Stromal cell of bone marrow (primary cell): Measurements from ENCODE around the gene TMOD1.
"Not testable (repeated sequence)": the region's sequence is repeated elsewhere in the genome, so short reads cannot be mapped to it uniquely, and the experiment has no call there.

ENCODE experiments used
- DNase-seq: peaks from one replicate; pipeline ENCODE4 v3.0.0-alpha.2; 2012; ENCODE audit warnings: low read depth

The TMOD1 gene

DNA sequence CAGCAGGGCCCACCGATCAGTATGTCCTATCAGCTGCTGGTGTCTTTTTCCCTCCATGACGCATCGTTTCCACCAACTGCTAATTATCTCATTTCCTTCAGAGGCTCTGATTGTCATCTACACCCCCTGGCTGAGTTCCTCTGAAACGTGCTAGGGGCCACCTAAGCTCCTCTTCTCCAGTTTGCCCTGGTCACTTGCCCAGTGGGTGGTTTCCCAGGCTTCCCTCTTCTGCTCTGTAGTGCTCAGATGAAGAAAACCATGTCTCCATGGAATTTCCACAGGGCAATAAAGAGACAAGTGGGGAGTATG, 66.4 kb downstream of the TMOD1 start:
- DNase-seq: no peak

DNA sequence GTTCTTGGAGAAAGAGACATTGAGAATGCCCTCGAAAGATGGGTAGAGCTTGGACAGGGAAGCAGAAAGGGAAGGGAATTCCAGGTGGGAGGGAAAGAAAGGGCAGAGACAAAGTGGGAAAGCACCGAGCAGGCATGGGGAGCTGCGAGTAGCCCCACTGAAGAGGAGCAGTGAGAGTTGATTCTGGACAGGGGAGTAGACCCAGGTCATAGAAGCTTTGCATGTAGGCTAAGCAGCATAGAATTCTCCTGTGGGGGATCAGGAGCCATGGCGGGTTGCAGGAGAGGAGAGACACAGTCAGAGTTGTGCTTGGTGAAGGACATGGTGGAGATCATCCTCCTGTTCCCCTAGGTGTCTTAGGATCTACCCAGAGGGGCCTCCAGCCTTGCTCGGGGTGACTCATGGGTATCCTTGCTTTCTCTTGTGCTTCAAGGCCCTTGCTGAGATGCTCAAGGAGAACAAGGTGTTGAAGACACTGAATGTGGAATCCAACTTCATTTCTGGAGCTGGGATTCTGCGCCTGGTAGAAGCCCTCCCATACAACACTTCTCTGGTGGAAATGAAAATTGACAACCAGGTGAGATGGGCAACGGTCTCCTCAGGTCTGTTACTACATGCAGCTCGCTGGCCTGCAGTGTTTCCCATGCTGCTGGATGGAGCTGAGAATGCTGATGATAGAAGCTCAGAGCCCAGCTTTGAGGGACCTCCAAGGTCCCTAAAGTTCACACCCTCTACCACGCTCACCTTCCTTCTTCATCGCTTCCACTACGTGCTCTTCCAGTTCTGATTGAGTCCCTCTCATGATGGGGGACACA, 67.2 kb downstream of the TMOD1 start:
- DNase-seq: no peak

DNA sequence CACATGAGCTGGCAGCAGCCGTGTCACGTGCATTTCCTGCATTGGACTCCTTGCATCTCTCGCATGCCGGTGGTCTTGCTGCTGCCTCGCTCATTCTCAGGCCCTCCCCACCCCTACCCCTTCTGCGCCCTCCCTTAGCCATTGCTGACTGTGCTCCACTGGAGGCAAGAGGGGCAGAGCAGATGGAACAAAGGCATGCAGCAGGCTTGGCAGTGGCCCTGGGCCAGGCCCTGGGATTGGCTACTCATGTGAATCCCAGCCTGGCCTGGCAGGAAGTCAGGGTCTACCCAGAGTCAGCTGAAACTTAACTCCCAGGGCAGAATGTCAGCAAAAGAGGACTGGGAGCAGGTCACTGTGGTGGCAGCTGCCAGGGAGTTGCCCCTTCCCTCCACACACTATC, 69.4 kb downstream of the TMOD1 start:
- DNase-seq: no peak

DNA sequence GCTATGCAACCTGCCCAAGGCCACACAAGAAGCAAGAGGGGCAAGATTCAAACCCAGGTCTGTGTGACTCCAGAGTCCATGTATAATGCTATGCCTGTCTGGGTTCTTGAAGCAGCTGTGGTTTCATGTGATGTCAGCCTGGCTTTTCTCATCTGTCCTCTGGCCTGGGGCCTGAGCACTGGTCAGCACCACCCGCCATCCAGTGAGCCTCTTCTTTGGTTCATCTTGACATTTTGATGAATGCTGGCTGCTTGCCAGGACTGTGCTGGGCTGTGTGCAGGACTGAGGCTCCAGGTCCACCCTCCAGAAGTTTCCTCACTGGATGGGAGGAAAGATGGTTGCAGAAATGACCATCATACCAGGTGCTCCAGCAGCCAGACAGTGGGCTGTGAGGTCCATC, 70.2 kb downstream of the TMOD1 start:
- DNase-seq: no peak

DNA sequence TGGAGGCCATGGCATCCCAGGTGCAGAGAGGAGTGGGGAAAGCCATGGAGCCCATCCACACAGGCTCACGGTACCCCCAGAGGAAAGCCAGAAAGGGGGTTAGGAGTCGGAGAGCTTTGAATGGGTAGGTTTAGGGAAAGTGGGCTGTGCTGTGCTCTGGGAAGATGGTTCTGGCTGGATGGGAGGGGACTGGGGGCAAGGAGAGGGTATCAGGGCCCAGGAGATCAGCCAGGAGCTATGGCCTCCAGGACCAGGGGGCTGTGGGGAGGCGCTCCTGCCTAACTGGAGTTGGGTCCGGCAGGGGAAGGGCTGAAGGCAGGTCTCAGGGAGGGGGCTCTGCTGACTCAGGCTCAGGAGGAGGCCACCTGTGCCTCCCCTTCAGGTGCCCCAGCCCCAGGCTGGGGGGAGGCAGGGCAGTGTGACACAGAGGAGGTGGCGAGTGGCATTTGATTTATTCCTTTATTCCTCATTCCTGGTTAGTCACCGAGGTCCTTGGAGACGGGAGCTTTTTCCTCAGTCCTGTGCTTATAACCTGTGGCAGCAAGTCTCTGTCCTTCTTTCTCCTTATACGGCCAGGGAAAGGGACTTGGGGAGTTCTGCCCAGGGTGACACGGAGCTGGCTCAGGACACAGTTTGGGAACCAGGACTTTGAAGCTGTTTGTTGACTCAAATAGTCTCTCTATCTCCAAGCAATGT, 70.9 kb downstream of the TMOD1 start:
- DNase-seq: no peak

DNA sequence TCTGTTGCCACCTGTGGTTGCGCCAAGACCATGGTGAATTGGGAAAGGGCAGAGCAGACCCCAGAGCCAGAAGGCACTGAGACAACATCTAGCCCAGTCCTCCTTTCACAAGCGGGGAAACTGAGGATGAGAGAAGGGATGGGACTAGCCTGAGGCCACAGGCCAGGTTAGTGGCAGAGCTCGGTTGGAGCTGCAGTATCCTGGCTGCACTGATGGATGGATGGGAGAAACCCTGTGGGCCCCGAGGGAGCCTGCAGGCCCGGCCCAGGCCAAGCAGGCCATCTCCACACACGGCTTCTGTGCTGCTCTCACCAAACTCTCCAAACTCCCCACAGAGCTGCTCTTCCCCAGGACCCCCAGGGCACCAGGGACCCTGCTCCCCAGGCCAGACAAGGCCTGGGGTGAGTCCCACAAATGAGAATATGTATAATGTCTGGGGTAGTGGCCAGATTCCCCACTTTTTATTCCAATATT, 71.5 kb downstream of the TMOD1 start:
- DNase-seq: no peak

DNA sequence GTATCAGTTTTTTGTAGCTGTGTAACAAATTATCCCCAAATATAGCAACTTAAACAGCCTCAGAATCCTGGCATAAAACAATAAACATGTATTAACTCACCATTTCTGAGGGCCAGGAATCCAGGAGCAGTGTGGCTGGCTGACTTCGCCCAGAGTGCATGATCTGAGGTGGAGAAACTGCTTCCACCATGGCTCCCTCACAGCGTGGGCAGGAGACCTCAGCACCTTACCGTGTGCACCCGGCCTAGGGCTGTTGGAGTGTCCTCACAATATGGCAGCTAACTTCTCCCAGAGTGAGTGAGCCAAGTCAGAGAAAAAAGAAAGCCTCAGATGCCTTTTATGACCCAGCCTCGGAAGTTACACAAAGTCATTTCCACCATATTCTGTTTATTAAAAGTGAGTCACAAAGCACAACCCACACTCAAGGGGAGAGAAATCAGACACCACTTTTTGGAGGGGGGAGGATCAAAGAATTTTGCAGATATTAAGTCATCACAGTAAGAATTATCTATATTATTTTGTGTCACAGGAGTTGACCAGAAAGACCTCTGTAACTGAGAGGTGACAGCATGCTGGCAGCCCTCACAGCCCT, 72.1 kb downstream of the TMOD1 start:
- DNase-seq: no peak

DNA sequence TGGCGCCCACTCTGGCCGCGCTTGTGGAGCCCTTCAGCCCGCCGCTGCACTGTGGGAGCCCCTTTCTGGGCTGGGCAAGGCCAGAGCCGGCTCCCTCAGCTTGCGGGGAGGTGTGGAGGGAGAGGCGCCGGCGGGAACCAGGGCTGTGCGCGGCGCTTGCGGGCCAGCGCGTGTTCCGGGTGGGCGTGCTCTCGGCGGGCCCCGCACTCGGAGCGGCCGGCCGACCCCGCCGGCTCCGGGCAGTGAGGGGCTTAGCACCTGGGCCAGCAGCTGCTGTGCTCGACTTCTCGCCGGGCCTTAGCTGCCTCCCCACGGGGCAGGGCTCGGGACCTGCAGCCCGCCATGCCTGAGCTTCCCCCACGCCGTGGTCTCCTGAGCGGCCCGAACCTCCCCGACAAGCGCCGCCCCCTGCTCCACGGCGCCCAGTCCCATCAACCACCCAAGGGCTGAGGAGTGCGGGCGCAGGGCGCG, 72.7 kb downstream of the TMOD1 start:
- DNase-seq: not testable (repeated sequence)

DNA sequence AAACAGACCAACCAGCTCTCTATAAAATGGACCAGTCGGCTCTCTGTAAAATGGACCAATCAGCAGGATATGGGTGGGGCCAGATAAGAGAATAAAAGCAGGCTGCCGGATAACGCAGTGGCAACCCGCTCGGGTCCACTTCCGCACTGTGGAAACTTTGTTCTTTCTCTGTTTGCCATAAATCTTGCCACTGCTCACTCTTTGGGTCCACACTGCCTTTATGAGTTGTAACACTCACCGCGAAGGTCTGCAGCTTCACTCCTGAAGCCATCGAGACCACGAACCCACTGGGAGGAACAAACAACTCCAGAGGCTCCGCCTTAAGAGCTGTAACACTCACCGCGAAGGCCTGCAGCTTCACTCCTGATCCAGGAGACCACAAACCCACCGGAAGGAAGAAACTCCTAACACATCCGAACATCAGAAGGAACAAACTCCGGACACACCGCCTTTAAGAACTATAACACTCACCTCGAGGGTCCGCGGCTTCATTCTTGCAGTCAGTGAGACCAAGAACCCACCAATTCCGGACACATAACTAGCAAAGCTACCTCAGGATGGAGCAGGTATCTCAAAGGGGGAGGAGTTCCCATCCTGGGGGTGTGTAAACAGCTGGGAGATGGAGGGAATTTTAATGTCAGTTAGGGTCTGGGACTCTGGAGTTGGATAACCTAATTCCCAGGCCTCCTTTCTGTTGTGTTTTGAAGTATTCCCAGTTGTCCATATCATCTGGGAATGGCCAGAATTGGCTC, 73.6 kb downstream of the TMOD1 start:
- not testable (repeated sequence) for DNase-seq

DNA sequence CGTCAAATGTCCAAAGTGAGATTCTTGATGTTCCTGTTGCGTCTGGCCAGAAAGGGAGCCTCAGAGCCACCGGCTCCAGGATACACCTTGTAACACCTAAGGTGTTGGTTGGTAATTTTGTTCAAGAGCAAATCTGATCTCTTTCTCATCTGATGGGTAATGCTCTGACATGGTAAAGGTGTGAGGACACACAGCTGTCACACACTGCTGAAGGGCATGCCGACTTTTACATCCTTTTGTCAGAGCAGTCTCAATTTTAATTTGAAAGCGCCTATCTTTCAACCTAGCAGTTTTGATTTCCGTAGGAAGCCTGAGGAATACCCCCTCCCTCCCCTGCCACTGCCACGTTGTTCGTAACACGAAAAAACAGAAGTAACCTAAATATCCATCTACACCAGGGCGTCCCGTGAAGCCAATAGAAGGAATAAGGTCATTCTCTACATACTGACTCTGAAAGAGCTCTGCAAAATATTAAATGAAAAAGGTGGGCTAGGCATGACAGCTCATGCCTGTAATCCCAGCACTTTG, 74.3 kb downstream of the TMOD1 start:
- no peak for DNase-seq

DNA sequence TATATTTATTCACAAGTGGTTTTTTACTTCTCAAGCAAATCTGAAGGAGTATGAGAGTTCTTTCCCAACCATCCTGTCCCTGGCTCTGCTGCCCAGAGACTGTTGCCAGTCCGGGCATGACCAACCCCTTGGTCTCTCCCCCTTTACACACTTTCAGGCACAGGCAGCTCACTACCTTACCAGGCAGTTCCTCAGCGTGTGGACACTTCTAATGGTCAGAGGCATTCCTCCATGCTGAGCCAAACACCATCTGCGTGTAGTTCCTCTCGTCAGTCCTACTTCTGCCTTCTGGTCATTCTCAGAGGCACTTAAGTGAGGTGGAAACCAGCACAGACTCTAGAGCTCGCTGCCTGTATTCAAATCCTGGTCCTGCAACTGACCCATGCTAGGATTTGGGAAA, 75.6 kb downstream of the TMOD1 start:
- DNase-seq: no peak

DNA sequence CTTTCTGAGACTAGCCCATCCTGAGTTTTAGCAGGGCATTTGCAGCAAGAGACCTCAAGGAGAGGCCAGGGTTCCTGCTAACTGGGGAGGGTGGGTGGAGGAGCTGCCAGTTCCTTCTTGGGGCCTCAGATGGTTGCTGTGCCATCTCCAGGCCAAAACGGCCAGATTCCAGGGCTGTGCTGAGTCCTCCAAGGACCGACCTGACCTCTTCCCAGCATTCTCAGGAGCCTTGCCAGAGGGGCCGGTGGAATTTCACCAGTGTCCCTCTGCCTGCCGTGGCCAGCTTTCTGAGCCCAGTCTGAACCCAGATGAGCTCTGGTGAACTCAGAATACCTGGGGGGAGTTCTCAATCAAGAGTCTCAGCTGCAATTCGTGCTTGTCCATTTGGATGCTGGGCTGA, 77.4 kb downstream of the TMOD1 start:
- no peak for DNase-seq

DNA sequence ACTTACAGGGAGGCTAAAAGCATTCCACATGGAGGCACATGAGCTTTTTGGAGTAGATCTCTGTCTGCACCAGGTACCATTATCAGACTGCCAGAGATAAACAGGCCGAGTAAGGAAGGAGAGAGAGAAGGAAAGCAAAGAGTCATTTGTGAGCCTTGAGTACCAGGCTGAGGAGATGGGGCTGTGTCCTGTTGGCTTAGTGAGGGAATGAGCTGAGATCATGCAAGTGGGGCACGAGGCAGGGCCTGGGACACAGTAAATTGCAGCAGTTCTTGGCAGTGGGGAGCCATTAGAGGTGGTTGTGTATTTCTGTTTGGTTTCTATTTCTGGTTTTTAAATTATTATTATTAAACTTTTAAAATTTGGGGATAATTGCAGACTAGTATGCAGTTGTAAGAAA, 78.4 kb downstream of the TMOD1 start:
- no peak for DNase-seq

DNA sequence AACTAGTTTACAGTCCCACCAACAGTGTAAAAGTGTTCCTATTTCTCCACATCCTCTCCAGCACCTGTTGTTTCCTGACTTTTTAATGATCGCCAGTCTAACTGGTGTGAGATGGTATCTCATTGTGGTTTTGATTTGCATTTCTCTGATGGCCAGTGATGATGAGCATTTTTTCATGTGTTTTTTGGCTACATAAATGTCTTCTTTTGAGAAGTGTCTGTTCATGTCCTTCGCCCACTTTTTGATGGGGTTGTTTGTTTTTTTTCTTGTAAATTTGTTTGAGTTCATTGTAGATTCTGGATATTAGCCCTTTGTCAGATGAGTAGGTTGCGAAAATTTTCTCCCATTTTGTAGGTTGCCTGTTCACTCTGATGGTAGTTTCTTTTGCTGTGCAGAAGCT, 80.1 kb downstream of the TMOD1 start:
- DNase-seq: not testable (repeated sequence)

DNA sequence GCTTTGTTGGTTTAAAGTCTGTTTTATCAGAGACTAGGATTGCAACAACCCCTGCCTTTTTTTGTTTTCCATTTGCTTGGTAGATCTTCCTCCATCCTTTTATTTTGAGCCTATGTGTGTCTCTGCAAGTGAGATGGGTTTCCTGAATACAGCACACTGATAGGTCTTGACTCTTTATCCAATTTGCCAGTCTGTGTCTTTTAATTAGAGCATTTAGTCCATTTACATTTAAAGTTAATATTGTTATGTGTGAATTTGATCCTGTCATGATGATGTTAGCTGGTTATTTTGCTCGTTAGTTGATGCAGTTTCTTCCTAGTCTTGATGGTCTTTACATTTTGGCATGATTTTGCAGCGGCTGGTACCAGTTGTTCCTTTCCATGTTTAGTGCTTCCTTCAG, 83.3 kb downstream of the TMOD1 start:
- DNase-seq: not testable (repeated sequence)

DNA sequence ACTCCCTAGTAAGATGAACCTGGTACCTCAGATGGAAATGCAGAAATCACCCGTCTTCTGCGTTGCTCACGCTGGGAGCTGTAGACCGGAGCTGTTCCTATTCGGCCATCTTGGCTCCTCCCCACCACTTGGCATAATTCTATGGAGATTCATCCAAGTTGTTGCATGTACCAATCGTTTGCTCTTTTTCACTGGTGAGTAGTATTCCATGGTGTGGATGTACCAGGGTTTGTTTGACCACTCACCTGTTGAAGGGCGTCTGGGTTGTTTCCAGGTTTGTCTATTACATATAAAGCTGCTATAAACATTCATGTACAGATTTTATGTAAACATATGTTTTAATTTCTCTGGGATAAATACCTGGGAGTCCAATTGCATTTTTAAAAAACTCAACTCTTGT, 85.4 kb downstream of the TMOD1 start:
- not testable (repeated sequence) for DNase-seq

DNA sequence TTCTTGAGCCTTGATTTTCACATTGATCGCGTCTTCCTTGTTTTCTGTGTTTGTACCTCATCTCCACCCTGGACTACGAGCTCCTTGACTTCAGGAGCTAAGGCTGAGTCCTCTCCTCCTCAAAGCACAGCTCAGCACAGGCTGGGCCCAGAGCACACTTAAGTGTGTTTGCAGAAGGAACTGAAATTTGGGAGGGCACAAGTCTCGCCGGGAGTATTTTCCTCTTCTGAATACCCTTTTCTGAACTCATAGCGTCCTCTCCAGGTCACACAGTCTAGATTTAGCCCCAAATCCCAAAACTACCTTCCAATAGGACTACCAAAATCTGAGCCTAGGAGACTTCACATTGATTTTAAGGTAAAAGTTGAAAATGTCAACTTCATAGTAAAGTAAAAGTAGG, 90.1 kb downstream of the TMOD1 start:
- no peak for DNase-seq

DNA sequence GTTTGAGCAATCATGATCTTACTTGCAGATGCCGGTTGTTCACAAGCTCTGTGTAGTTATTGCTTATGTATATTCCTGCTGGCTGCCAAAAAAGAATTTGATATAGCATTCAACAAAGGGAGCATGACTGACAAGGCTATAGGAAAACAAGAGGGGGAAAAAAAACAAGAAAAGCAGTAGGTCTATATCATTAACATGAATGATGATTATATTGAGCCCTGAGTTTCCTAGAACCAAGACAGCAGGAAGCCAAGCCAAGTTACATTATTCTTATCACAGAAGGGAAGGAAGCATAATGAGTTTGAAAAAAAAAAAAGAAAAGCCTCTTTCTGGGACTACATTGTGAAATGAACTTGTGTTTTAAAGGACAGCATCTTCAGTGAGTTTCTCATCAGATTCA, 90.7 kb downstream of the TMOD1 start:
- DNase-seq: no peak

DNA sequence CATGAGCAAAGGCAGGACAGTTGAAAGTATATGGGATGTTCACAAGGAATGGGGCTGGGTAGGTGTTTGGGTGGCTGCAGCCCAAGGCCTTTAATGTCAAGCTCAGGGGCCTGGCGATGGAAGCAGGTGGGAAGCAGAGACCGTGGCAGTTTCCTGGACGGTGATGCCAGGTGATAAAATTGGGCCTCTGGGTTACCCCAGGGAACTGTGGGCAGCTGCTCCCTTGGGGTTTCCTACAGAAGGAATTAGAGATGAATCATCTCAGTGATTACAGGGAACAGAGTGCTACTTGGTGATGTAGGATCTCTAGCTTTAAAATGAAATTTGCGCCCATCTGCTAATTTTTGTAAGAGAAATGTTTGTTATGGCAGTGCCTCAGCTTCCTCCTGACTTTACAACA, 92.5 kb downstream of the TMOD1 start:
- no peak for DNase-seq

DNA sequence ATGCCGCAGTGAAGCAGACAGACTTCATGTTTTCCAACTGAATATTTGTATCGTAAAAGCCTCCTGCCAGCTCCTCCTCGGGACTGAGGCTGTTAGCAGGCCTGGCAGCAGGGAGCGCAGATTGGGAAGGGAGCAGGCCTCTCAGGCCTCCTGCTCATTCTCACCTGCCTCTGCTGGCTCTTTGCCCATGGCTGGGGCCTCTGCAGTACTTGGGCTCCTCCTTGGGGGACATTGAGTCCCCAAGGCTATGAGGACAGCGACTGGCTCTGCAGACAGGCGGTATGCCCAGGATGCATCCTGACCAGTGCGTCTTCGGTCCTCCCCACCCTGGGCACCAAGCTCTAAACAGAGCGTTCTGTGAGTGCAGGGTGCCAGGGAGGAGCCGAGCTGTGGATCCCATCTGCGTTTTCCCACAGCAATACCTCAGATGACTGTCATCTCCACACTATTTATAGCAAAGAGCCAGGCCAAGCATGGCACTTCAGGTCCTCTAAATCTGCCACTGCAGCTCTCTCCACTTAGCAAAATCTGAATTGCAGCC, 93.0 kb downstream of the TMOD1 start:
- no peak for DNase-seq

DNA sequence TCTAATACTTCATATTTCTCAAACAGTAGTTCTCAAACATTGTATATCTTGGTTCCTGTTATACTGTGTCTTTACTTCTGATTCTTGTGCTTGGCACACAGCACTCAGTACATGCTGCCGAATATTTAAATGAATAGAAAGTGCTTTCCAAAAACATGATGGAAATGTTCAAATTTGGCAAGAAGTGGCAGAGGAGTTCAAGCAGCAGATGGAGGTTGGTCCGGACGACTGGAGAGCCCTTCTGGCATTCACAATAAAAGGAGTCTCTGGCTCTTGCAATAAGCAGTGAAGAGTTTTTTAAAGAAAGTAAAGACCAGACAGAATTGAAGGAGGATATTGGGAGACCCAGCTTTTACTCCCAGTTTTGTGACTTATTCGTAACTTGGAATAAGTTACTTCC, 95.4 kb downstream of the TMOD1 start:
- DNase-seq: no peak
